GM04504 (cell line): ENCODE data around the gene RASD2.

Experiments used
- DNase-seq: peaks from one replicate; pipeline ENCODE4 v3.0.0-alpha.2; 2012; ENCODE audit warnings: low read depth

The RASD2 gene

GRCh38 chr22:35560366-35560765 lies 19.7 kb downstream of the RASD2 start:
- DNase-seq = no peak

GRCh38 chr22:35560824-35561223 lies 20.2 kb downstream of the RASD2 start:
- no peak for DNase-seq

- DNase-seq = no peak
Measured at GRCh38 chr22:35561796-35562526, 21.3 kb downstream of the RASD2 start.

- no peak for DNase-seq
Measured at GRCh38 chr22:35563211-35563610, 22.6 kb downstream of the RASD2 start.

DNA sequence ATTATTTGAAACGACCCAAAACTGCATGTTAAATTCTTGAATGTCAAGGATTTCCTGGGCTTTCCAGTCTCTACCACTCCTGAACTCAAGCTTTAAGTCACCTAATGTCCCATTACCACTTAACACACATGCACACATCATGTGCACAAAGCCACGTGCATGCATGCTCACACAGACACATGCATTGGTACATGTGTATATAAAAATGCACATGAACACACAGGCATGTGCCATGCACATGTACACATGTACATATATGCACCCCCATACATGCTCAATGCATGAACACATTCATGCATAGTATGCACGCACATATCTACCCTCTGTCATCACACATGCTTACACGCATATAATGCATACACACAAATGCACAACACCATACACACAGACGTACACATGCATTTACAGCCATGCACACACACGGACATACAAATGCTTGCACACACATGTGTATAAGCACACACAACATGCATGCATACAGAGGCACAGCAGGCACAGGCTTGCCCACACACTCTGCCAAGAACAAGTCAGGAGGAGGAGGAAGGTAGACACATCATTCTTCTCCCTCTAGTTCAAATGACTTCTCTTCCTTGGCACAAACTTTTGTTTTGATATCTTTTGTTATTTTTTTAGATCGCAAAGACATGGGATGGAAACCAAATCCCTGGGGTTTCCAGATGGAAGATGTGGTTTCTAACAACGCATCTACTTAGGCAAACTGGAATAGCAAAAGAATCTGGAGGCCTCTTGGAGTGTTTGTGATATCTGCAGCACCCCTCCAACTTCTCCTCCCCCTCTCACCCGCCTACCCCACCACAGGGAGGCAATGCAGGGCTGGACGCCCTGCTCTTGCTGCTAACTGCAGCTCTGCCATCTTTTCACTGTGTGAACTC lies 24.6 kb downstream of the RASD2 start:
- no peak for DNase-seq

DNA sequence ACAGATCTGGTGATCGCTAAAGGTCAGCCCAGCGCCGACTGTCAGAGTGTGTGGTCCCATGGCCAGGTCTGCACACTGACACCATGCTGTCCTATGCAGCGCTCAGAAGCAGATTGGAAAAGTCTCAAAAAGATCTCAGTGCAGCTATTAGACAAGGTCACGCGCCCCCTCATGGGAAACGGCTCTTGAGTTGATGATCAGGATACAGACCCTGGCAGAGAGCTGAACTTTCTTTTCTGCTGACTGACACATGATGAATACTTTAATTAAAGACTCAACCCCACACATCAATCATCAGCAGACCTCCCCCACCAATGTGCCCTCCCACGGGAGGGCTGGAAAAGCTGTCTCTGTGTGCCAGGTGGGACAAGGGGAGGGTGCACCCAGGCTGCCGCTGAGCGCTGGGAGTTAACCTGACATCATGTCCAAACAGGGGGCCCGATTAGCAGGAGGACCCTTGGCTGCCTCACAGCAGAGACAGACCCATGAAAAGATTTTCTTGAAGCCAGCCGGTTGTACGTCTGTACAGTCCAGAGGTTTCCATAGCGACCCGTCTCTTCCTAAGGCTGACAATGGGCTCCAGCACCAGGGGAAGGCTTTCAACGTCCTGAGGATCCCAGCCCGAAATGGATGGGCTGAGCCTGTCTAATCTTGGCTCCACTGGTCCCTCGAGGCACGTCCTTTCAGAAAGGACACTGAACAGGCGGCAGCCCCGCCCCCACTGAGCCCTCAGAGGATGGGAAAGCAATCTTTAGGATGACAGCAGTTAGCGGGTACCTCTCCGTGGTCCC lies 26.9 kb downstream of the RASD2 start:
- DNase-seq = no peak

DNA sequence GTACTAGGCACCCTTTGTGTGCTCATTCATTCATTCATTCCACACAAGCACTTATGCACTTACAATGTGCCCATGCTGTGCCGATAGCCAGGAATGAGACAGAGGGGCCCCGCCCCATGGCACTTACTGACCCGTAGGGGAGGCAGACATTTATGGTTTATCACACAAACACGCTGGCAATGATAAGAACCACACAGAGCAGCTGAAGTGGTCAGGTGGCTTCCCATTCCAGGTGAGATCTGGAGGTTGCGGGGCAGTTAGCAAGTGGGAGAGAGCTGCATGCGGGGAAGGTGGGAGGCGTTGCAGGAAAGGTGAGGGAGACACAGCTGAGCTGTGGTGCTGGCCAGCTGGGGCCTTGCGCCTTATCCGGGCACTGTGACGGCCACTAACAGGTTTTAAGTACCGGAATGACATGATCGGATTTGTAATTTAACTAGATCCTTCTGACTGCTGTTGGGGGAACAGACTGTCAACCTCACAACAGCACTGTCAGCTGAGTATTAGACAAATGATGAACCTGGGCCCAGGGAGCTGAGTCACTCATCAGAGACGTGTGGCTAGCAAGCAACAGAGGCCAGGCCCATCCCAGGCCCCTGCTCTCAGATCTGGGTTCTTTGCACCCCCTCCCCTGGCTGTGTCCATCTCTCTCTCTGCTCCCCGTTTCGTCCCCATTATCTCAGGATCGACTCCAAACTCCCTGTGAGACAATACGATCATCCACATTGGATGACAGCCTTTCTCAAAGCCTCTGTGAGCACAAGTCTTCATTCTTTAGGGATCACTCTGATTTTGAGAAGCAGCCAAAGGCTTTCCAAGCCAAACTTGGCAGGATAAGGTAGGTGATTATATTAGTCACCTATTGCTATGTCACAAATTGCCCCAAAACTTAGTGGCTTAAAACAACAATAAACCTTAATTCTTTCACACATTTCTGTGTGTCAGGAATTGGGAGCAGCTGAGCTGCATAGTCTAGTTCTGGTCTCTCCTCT lies 28.4 kb downstream of the RASD2 start:
- DNase-seq = peak; percentile 75

GRCh38 chr22:35569916-35570315 lies 29.3 kb downstream of the RASD2 start:
- DNase-seq = no peak

GRCh38 chr22:35570686-35571194 lies 30.1 kb downstream of the RASD2 start:
- no peak for DNase-seq

DNA sequence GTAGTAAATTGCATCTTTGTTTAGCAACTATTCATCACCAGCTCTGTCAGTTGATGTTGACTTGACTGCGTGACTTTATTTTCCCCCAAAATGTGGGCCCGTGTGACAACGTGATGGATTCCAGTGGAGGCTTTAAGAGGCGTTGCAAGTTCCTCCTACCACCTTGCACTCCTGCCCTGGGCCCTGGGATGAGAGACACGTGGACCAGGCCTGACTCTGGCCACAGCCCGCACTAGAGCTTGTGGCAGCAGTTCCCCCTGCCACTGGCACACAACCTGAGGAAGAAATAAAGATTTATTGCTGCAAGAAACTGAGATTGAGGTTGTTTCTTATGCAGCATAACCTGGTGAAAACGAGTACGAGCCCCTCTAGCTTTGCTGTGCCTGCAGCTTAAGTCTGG lies 31.9 kb downstream of the RASD2 start:
- DNase-seq = no peak

DNA sequence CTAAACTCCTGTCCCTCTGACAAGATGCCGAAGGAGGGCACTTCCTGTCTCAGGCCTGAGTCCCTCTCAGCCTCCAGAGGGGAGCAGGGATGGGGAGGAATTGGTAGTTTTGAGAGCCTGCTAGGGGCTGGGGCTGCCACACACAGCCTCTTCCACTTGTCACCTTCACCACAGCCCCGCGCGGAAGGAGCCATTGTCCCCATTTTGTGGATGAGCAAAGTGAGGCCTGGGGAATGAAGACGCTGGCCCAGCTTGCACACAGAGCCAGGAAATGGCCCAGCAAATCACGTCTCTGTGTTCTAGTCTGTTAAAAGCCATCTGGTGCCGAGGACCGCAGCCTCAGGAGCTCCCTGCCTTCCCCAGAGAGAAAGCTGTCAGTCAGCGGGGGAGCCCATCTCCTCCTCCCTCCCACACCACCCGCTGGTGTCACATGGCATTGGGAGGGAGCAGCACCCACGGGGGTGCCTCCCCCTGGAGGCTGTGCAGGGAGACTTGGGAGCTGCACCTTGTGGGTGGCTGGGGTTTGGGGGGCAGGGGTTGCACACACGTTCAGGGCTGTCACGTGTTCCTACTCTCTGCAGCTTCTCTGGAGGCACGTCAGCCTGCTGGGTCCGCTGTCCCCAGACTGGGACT lies 34.6 kb downstream of the RASD2 start:
- DNase-seq = no peak

DNA sequence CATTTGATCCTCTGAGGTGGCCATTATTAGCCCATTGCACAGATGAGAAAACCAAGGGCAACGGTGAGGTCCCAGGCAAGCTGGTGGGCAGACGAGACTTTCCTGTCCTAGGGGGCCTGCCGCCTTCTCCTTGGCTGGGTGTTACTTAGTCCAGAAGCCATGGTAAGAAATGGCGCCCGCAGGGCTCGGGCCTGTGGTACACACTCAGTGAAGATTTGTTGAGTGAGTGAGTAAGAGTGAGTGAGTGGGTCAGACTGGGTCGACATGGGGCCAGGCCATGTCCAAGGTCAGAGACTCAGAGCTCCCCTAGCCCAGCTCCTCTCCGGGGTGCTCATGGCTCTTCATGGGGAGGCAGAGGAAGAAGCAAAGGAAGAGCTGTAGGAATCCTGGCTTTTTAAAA lies 36.0 kb downstream of the RASD2 start:
- DNase-seq = no peak

GRCh38 chr22:35577799-35578659 lies 37.4 kb downstream of the RASD2 start:
- DNase-seq = no peak

DNA sequence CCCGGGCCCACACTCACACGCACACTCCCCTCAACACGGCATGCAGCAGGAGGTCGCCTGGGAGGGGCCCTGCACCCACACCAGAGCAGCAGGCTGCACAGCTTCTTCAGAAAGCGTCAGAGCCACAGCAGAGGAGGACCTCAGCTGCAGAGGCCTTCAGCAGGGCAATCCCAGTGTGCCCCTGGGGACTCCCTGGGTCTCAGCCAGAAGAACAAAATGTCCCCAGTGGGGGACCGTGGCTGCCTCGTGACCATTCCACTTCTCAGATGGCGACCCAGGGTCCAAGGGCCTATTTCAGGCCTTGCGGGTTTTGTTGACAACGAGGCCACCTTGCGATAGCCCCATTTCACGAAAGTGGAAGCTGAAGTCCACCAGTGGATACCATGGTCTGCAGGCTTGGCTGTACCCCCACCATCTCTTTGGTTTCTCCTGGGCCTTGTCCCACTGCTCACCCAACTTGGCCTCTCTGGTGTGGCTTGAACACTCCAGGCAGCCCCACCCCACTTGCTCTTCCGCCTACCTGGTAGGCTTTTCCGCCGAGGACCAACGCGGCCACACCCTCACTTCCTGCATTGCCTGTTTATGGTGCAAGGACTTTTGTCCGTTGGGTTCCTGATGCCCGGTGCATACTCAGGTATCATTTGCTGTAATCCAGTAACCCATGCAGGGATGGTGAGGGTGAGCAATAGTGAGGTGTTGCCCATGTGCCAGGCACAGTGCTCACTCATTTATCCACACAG lies 38.4 kb downstream of the RASD2 start:
- DNase-seq = no peak

GRCh38 chr22:35580351-35581022 lies 39.9 kb downstream of the RASD2 start:
- no peak for DNase-seq

GRCh38 chr22:35581023-35581413 lies 40.4 kb downstream of the RASD2 start:
- DNase-seq = no peak

- no peak for DNase-seq
Measured at GRCh38 chr22:35582218-35582860, 41.7 kb downstream of the RASD2 start.
